Measurements from ENCODE around the gene ZNF446.
"Not testable (repeated sequence)": the region's sequence is repeated elsewhere in the genome, so short reads cannot be mapped to it uniquely, and the experiment has no call there.

ZNF446 gene

DNA sequence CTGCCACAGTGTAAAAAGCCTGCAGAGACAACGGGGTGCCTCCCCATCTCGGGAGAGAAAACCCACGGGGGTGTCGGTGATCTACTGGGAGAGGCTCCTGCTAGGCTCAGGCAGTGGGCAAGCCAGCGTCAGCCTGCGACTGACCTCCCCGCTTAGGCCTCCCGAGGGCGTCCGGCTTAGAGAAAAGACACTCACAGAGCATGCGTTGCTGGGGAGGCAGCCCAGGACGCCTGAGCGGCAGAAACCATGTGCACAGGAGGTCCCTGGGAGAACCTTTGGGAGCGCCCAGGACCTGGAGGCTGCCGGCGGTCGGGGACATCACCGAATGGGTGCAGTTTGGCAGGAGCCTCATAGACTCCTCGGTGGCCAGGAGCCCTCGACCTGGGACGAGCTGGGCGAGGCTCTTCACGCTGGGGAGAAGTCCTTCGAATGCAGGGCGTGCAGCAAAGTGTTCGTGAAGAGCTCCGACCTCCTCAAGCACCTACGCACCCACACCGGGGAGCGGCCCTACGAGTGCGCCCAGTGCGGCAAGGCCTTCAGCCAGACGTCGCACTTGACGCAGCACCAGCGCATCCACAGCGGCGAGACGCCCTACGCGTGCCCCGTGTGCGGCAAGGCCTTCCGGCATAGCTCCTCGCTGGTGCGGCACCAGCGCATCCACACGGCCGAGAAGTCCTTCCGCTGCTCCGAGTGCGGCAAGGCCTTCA is 5.2 kb upstream of the ZNF446 start:
- DNase-seq (ENCODE audit: low spot score), result not testable (repeated sequence)

GRCh38 chr19:58471736-58472135 is 4.4 kb upstream of the ZNF446 start:
- DNase-seq (ENCODE audit: low spot score), result no peak

DNA sequence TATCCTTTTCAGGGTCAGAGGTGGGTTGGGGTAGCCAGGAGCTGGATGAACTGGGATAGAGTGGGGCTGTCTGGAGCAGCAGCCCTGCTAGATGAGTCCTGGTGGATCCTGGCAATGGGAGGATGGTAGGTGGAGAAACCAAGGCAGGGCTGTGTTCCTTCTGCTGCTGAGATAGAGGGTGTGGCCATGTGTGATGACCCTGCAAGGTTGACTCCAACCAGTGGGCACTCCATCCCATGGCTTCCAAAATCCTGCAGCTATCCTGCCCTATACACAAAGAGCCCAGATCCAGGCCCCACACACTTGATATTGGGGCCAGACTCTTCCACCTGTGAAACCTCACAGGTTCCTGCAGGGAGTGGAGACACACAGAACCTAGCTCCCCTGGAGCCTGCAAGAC is 2.4 kb upstream of the ZNF446 start:
- DNase-seq (ENCODE audit: low spot score), result no peak

GRCh38 chr19:58474291-58474996 is 1.7 kb upstream of the ZNF446 start:
- DNase-seq (ENCODE audit: low spot score), result no peak

GRCh38 chr19:58474997-58475713 is 997 bp upstream of the ZNF446 start:
- DNase-seq (ENCODE audit: low spot score), result no peak

GRCh38 chr19:58476498-58477015 is 405 bp downstream of the ZNF446 start:
- no peak for DNase-seq (ENCODE audit: low spot score)

- no peak for DNase-seq (ENCODE audit: low spot score)
Measured at GRCh38 chr19:58477130-58477529, 978 bp downstream of the ZNF446 start.

DNA sequence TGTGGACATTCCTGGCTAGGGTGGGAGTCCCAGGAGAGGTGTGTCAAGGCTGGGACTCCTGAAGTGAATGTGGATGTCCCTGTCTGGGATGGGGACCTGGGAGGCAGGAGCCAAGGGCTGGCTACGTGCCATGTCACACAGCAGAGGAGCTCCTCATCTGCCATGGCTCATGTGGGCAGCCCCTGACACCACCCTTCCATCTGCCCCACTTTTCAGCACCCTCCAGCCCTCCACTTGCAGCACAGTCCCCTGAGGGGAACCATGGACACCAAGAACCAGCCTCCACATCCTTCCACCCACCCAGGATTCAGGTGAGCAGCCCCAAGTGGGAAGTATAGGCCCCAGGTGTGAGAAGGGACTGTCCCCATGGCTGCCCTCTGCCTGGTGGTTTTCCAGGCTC is 1.7 kb downstream of the ZNF446 start:
- DNase-seq (ENCODE audit: low spot score), result no peak

- no peak for DNase-seq (ENCODE audit: low spot score)
Measured at GRCh38 chr19:58479303-58479702, 3.2 kb downstream of the ZNF446 start.

DNA sequence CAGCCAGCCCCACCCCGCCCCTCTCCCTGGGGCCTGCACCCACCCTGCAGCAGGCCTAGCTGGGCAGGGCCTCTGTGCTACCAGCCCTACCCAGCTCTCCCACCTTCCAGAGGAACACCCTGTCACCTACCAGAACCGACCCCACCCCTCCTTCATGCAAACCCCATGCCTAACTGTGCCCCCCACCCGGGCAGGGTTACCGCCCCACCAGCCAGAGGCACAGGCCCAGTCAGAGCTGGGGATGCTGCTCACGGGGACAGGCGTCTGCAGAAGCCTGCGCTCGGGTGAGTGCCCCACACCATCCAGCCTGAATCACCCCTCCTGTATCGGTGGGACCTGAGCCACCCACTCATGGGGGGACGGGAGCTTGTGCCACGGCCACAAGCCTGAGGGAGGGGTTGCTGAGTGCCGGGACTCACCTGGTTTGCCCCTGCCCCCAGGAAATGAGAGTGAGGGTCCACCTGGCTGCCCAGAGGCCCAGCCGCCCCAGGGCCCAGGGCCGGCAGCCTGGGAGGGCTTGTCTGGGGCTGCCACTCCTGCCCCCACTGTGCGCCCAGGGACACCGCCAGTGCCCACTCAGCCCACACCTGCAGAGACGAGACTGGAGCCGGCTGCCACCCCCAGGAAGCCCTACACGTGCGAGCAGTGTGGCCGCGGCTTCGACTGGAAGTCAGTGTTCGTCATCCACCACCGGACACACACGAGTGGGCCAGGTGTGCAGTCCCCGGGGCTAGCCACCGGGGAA is 3.8 kb downstream of the ZNF446 start:
- DNase-seq (ENCODE audit: low spot score), result no peak

DNA sequence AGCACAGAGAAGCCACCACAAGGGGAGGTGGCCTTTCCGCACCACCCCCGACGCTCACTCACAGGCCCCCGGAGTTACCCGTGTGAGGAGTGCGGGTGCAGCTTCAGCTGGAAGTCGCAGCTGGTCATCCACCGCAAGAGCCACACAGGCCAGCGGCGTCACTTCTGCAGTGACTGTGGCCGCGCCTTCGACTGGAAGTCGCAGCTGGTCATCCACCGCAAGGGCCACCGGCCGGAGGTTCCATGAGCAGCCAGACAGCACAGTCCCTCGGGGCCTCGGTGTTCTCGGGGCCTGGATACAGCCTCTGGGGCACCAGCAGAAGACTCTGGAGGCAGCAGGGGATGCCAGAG is 4.3 kb downstream of the ZNF446 start:
- DNase-seq (ENCODE audit: low spot score), result no peak

DNA sequence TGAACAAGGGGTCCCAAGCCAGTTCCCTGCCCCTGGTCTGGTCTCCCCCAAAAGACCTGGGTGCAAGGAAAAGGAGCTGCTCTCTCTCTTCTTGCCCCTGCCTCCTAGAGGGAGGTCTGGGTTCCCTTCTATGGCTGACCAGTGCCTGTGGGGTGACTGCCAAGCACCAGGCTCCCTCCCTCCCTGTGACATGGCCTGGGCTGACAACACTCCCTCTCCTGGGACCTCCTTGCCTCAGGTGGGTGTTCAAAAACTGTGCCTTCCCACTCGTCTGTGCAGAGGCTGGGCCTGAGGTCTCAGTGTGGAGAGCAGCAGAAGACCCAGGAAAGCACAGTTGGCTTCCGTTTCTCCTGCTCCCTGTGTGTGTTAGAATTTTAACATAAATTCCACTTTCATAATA is 4.7 kb downstream of the ZNF446 start:
- no peak for DNase-seq (ENCODE audit: low spot score)

DNA sequence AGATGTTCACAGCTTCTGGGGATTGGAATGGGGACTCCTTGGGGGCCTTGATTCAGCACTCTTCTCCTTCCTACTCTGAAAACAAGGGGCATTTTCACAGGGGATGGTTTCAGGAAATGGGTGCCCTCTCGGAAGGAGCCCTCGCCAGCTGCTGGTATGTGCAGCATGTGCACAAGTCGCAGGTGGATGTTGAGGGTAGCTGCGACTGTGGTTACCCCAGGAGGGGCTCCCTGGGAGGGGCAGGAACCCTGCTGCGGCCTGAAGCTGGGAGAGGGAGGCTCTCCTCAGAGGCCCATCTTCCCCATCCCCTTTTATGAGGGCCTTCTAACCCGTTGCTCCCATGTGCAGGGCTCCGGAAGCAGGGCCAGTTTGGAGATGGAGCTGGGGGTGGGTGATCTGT is 6.2 kb downstream of the ZNF446 start:
- DNase-seq (ENCODE audit: low spot score), result no peak

DNA sequence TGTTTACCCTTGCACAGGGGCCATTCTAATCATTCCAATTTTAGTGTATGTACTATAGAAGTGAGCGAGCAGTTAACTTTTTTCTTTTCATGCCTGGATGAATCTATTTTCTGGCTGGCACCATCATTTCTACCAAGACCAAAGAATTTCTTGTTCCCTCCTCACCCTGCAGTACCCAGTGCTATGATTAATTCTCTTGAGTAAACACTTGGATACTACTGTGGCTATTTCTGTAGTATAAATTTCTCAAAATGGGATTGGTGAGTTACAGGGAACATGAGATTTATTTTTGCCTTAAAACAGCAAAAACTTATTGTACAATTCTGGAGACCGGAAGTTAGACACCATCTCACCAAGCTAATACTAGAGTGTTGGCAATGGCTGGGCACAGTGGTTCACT is 7.6 kb downstream of the ZNF446 start:
- DNase-seq (ENCODE audit: low spot score), result no peak

- DNase-seq (ENCODE audit: low spot score), result peak; percentile 52
Measured at GRCh38 chr19:58484349-58484748, 8.2 kb downstream of the ZNF446 start.

DNA sequence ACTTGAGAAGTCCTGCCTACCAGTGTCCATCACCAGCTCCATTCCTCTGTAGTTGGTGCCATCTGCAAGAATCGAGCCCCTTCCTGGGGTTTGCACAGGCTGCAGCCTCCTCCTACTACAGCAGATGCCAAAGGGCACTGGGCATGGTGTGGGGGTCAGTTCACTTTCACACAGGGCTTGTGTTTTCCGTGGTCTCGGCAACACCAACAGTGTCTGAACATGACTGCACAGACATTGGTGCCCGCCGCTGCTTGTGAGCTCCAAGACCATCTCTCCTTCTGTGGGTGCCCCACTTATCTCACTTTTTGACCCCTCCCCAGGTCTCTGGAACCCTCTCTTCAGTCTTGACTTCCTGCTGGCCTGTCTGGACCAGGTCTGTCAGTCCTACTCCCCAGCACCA is 15.2 kb downstream of the ZNF446 start:
- no peak for DNase-seq (ENCODE audit: low spot score)

GRCh38 chr19:58492265-58492664 is 16.1 kb downstream of the ZNF446 start:
- no peak for DNase-seq (ENCODE audit: low spot score)

DNA sequence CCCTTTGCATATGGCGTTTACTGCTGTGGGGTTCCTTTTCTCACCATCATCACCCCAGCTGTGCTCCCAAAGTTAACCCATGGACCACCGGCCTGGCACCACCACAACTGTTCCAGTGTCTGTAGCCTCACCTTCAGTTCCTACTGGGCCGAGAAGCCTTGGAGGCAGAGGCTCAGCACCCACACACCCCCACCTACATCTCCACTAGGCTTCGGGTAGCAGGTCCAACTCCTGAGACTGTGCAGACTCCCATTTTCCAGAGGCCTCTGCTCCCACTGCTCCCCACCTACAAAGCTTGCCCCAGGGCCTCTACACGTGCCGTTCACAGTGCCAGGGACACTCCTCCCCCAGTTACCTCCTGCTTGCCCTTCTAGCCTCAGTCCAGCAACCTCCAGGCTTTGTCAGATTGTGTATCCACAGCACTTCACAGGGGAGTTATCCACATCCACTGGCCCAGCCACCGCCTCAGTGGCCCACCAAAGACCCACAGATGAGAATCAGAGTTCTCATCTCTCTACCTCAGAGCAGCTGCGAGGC is 21.6 kb downstream of the ZNF446 start:
- no peak for DNase-seq (ENCODE audit: low spot score)

GRCh38 chr19:58498316-58499020 is 22.3 kb downstream of the ZNF446 start:
- DNase-seq (ENCODE audit: low spot score), result no peak

DNA sequence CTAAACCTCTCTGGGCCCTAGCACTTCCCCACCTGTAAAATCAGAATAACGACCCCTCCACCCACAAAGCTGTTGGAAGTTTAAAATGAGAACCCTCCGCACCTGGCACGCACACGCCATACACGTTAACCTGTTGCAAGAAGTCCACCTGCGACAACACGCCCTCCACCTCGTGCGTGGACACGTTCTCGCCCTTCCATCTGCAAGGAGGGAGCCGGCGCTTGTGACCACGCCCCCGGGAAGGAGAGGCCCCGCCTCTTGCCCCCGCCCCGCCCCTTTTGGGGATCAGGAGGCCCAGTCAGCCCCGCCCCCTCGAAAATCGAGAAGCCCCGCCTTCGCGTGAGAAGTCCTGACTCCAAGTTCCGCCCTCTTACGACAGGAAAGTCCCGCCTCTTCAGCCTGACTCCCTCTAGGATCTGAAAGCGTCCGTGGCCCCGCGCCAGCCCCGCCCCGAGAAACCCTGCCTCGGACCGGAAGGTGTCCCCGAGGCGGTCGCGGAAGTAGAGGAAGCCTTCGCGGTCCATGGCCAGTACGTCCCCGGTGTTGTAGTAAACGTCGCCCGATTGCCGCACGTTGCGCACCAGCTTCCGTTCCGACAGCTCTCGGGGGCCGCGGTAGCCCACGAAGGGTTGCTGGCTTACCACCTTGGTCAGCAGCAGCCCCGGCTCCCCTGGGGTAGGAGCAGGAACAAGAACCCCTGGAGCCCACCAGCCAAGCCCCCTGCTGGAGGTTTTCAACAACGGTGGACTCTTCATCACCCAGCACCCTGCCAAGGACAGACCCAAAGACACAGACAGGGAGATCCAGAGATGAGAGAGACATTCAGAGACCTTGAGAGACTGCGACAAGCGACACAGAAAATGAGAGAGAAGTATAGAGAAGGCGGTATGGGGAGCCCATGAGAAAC is 23.1 kb downstream of the ZNF446 start:
- peak; percentile 99 for DNase-seq (ENCODE audit: low spot score)

All from NAMALWA (cell line).